Aorta (tissue), 5 donors: ENCODE measurements around the gene RNF213. TPM values are rescaled to one million over a fixed set of nuclear protein-coding genes. Genes with fewer than 3 reads are reported as not detected.

Experiments used
- ATAC-seq: fragments of 200-7000 bp; cut with Tn5 transposase; one replicate; pipeline ENCODE4 v1.9.1; 2022; ENCODE audit warnings: moderate library complexity; ENCODE audit not compliant: low FRiP score
- DNase-seq, 2 donors: peaks; one replicate each; pipeline ENCODE4 v3.0.0-alpha.2; 2020
- H3K27ac ChIP-seq, 2 donors: one replicate each; pipeline ENCODE4 v1.5.1; 2013; ENCODE audit warnings: low read length in 2 of 2, mild to moderate bottlenecking in 2 of 2, moderate library complexity in 2 of 2, control low read depth in 1 of 2, inconsistent platforms in 1 of 2, low read depth in 1 of 2
- H3K27me3 ChIP-seq, 2 donors: one replicate each; pipeline ENCODE4 v1.6.1; 2013; ENCODE audit warnings: control low read depth in 1 of 2, low read length in 1 of 2, mild to moderate bottlenecking in 1 of 2, moderate library complexity in 1 of 2; ENCODE audit not compliant: insufficient read depth in 2 of 2, control insufficient read depth in 1 of 2
- H3K36me3 ChIP-seq, 2 donors: one replicate each; pipeline ENCODE4 v1.6.1; 2013; ENCODE audit warnings: control low read depth in 1 of 2, low read length in 1 of 2, mild to moderate bottlenecking in 1 of 2; ENCODE audit not compliant: insufficient read depth in 2 of 2, control insufficient read depth in 1 of 2
- H3K4me1 ChIP-seq, 2 donors: one replicate each; pipeline ENCODE4 v1.6.1; 2013; ENCODE audit warnings: low read length in 2 of 2, control low read depth in 1 of 2, mild to moderate bottlenecking in 1 of 2, moderate library complexity in 1 of 2; ENCODE audit not compliant: insufficient read depth in 2 of 2, control insufficient read depth in 1 of 2
- H3K4me3 ChIP-seq, 2 donors: one replicate each; pipeline ENCODE4 v1.5.1; 2013; ENCODE audit warnings: low read length in 2 of 2, control low read depth in 1 of 2, mild to moderate bottlenecking in 1 of 2
- H3K9me3 ChIP-seq: one replicate; pipeline ENCODE4 v1.6.1; 2013; ENCODE audit warnings: mild to moderate bottlenecking, low read length; ENCODE audit not compliant: control insufficient read depth
- WGBS, 2 donors: extraction: QIAGEN DNeasy Blood & Tissue Kit; methylation state at CpG; one replicate each; pipeline ENCODE4 v1.1.7; 2013; 5-methylcytosine and 5-hydroxymethylcytosine counted together
- intact Hi-C, 2 donors: fragments of 100-400 bp; cut with DNase I; formaldehyde crosslinking; loops; one replicate each; pipeline versions ENCODE4 v1.14.2 to v1.15.0; 2022
- polyA plus RNA-seq, 2 donors: library from polyadenylated mRNA; stranded (reverse); fragments of 200-250 nt; gene quantifications; one replicate each; pipeline ENCODE4 v1.2.3, GENCODE V29; 2013
- total RNA-seq, 2 donors: library from RNA; stranded (reverse); fragmentation: NEBNext Ultra II Directional; extraction: Animal tissue kit (Norgen Biotek cat#: 25700); gene quantifications; one replicate each; pipeline ENCODE4 v1.2.1, GENCODE V29; 2021
- donor health status: healthy with polysubstance abuse.
- donor health status: Bipolar disorder and iron deficiency.
- donor health status: DM: no; HTN: no; CAD: no.
- donor health status: DM: no; HTN: no; CAD: no.
- donor health status: DM: yes; HTN: yes; CAD: no.

Gene RNF213
- total and polyA plus RNA-seq, 4 donors = 18.7 to 231 (median 105) TPM

GRCh38 chr17:80360396-80360795 is 99.7 kb downstream of the RNF213 start:
- H3K27me3 ChIP-seq = no peaks in the 10 kb centered on the region
- WGBS, 2 donors = 89 to 94% methylated on average over 13 of the region's 13 CpGs
- no peaks in the 10 kb centered on the region for H3K4me1 ChIP-seq
- no peak overlapping the region for H3K4me3 ChIP-seq
- DNase-seq (peak in 1 of 2 donors; percentile 41), ATAC-seq (no peak)
- H3K36me3 ChIP-seq = peaks cover 5 to 12% of the 10 kb centered on the region in 2 donors
- intact Hi-C loops = no loop called here
- H3K9me3 ChIP-seq = no peaks in the 10 kb centered on the region
- no peak overlapping the region for H3K27ac ChIP-seq

- DNase-seq = peak in 1 of 2 donors; percentile 78
- H3K4me3 ChIP-seq = no peak overlapping the region
- intact Hi-C loops = no loop called here
- H3K27me3 ChIP-seq = no peaks in the 10 kb centered on the region
- H3K4me1 ChIP-seq = no peaks in the 10 kb centered on the region
- no peak overlapping the region for H3K27ac ChIP-seq
- WGBS, 2 donors = 88 to 91% methylated on average over 18 of the region's 18 CpGs
- H3K36me3 ChIP-seq = peaks cover 9% of the 10 kb centered on the region in 2 donors
- no peaks in the 10 kb centered on the region for H3K9me3 ChIP-seq
- no peak for ATAC-seq
These were observed 101.0 kb downstream of the RNF213 start for GRCh38 chr17:80361495-80362220.

GRCh38 chr17:80362428-80363119 is 101.9 kb downstream of the RNF213 start:
- Histone ChIP-seq H3K4me3 (no peak overlapping the region), H3K27me3 (no peaks in the 10 kb centered on the region), H3K36me3 (peaks cover 9 to 11% of the 10 kb centered on the region in 2 donors), H3K9me3 (no peaks in the 10 kb centered on the region), H3K27ac (no peak overlapping the region), H3K4me1 (no peaks in the 10 kb centered on the region)
- ATAC-seq (no peak), DNase-seq (peak in 1 of 2 donors; percentile 55)
- WGBS, 2 donors = 69 to 71% methylated on average over 18 of the region's 18 CpGs
- intact Hi-C loops = no loop called here

- intact Hi-C loops = no loop called here
- peaks cover 9 to 14% of the 10 kb centered on the region in 2 donors for H3K36me3 ChIP-seq
- 83 to 84% methylated on average over 12 of the region's 12 CpGs for WGBS, 2 donors
- peak in 1 of 2 donors; percentile 45 for DNase-seq
- H3K4me3 ChIP-seq = no peak overlapping the region
- H3K9me3 ChIP-seq = no peaks in the 10 kb centered on the region
- no peak overlapping the region for H3K27ac ChIP-seq
- H3K27me3 ChIP-seq = no peaks in the 10 kb centered on the region
- H3K4me1 ChIP-seq = no peaks in the 10 kb centered on the region
- peak; percentile 39 for ATAC-seq
These were observed 102.5 kb downstream of the RNF213 start for GRCh38 chr17:80363120-80363515.

- Histone ChIP-seq H3K4me1 (no peaks in the 10 kb centered on the region), H3K27ac (no peak overlapping the region), H3K9me3 (no peaks in the 10 kb centered on the region), H3K36me3 (peaks cover 9 to 14% of the 10 kb centered on the region in 2 donors), H3K4me3 (no peak overlapping the region), H3K27me3 (no peaks in the 10 kb centered on the region)
- WGBS, 2 donors = 91 to 93% methylated on average over 28 of the region's 28 CpGs
- intact Hi-C loops = no loop called here
- DNase-seq (peak; percentile 30 to 75), ATAC-seq (no peak)
These were observed 103.0 kb downstream of the RNF213 start for GRCh38 chr17:80363518-80364090.

- H3K36me3 ChIP-seq = peaks cover 9 to 14% of the 10 kb centered on the region in 2 donors
- WGBS, 2 donors = 67 to 77% methylated on average over 29 of the region's 29 CpGs
- no peak overlapping the region for H3K4me3 ChIP-seq
- H3K9me3 ChIP-seq = no peaks in the 10 kb centered on the region
- no peak overlapping the region for H3K27ac ChIP-seq
- no peaks in the 10 kb centered on the region for H3K4me1 ChIP-seq
- DNase-seq (peak; percentile 45 to 75), ATAC-seq (peak; percentile 44)
- no peaks in the 10 kb centered on the region for H3K27me3 ChIP-seq
- intact Hi-C loops = no loop called here
These were observed 103.5 kb downstream of the RNF213 start for GRCh38 chr17:80364091-80364691.

GRCh38 chr17:80365001-80365965 is 104.6 kb downstream of the RNF213 start:
- intact Hi-C loops = no loop called here
- WGBS, 2 donors = 82 to 87% methylated on average over 29 of the region's 29 CpGs
- Histone ChIP-seq H3K27me3 (no peaks in the 10 kb centered on the region), H3K4me1 (no peaks in the 10 kb centered on the region), H3K36me3 (peaks cover 9 to 19% of the 10 kb centered on the region in 2 donors), H3K9me3 (no peaks in the 10 kb centered on the region), H3K27ac (no peak overlapping the region), H3K4me3 (no peak overlapping the region)
- peak; percentile 45 to 71 for DNase-seq
- no peak for ATAC-seq

GRCh38 chr17:80365983-80366382 is 105.3 kb downstream of the RNF213 start:
- DNase-seq = peak; percentile 19 to 46
- no peaks in the 10 kb centered on the region for H3K9me3 ChIP-seq

More at GRCh38 chr17:80365983-80366382, 105.3 kb downstream of the RNF213 start:
- no peak for ATAC-seq
- Histone ChIP-seq H3K27ac (no peak overlapping the region), H3K27me3 (no peaks in the 10 kb centered on the region), H3K4me3 (no peak overlapping the region), H3K4me1 (no peaks in the 10 kb centered on the region), H3K36me3 (peaks cover 9 to 19% of the 10 kb centered on the region in 2 donors)
- WGBS, 2 donors = 89% methylated on average over 11 of the region's 11 CpGs
- intact Hi-C loops = no loop called here
